Measurements from ENCODE around the gene SHROOM2. TPM values are rescaled to one million over a fixed set of nuclear protein-coding genes. Genes with fewer than 3 reads are reported as not detected.

SHROOM2 gene
- total and polyA plus RNA-seq, 7 donors, result 0.71 to 3.0 (median 1.8) TPM

DNA sequence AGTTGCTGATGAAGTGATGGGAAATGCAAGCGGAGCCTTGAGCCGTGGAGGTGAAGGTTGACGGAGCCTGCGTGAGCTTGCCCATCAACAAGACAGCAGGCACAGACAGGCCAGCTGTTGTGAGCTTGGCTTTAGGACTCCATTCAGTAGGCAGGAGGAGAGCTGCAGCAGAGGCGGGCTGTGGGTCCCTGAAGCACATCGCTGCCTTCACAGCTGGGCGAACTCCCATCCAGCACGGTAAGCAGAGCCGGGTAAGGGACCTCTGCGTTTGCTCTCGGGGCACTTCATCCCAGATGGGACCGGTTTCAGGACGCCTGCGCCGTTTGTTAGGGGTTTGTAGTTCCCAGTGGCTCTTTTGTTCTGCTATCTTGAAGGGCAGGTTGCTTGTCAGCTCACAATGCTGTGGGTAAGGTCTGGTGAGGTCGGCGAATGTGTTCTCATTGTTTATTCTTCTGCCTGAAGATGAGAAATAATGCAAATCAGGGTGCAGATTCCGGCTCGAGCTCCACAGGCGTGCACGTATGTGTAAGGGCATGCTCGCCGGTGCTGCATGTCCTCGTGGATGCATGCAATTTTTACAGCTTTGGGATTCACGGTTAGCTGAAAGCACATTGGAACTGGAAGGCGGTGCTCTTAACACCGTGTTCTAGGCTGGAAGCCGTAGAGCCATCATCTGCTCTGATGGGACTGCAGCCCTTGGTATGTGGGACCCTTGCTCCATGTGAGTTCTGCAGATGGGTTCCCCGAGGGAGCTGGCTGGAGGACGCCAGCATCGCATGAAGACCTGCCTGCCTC is 126.3 kb downstream of the SHROOM2 start:
- intact Hi-C loops (cut with DNase I), result no loop called here
- Histone ChIP-seq H3K27ac (no peak overlapping the region), H3K4me3 (peak overlapping the region in 2 of 4 donors; percentile 13 to 17), H3K4me1 (no peaks in the 10 kb centered on the region), H3K36me3 (no peaks in the 10 kb centered on the region), H3K9me3 (no peaks in the 10 kb centered on the region), H3K27me3 (no peaks in the 10 kb centered on the region)
- no peak for TF ChIP-seq POLR2AphosphoS5 (IDR thresholded peaks at IDR 0.05)
- no peak for TF ChIP-seq EP300 (IDR thresholded peaks at IDR 0.05)
- TF ChIP-seq POLR2A (IDR thresholded peaks at IDR 0.05), result no peak
- TF ChIP-seq, protein P1, sequence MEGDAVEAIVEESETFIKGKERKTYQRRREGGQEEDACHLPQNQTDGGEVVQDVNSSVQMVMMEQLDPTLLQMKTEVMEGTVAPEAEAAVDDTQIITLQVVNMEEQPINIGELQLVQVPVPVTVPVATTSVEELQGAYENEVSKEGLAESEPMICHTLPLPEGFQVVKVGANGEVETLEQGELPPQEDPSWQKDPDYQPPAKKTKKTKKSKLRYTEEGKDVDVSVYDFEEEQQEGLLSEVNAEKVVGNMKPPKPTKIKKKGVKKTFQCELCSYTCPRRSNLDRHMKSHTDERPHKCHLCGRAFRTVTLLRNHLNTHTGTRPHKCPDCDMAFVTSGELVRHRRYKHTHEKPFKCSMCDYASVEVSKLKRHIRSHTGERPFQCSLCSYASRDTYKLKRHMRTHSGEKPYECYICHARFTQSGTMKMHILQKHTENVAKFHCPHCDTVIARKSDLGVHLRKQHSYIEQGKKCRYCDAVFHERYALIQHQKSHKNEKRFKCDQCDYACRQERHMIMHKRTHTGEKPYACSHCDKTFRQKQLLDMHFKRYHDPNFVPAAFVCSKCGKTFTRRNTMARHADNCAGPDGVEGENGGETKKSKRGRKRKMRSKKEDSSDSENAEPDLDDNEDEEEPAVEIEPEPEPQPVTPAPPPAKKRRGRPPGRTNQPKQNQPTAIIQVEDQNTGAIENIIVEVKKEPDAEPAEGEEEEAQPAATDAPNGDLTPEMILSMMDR (IDR thresholded peaks at IDR 0.05), result no peak
- WGBS, 2 donors, result 59 to 84% methylated on average over 31 of the region's 31 CpGs
- no peak for DNase-seq

DNA sequence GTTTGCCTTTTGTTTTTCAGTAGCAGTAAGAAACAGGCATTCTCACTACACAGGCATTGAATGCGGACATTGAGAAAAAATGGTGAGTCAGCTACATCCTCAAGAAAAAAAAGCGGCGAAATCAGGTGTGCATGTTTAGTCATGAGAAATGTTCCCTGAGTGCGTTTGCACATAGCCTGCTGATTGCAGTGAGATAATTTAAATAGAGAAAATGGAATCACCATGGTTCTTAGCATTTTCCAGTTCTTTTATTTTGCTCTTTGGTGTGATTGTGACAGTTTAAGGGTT is 126.9 kb downstream of the SHROOM2 start:
- no peaks in the 10 kb centered on the region for H3K36me3 ChIP-seq
- no peak overlapping the region for H3K4me3 ChIP-seq
- no peaks in the 10 kb centered on the region for H3K27me3 ChIP-seq
- no peaks in the 10 kb centered on the region for H3K4me1 ChIP-seq
- no peak for DNase-seq
- 93 to 94% methylated on average over 4 of the region's 4 CpGs for WGBS, 2 donors
- no peak overlapping the region for H3K27ac ChIP-seq
- TF ChIP-seq POLR2AphosphoS5 (IDR thresholded peaks at IDR 0.05) (no peak), EP300 (IDR thresholded peaks at IDR 0.05) (no peak), POLR2A (IDR thresholded peaks at IDR 0.05) (no peak)
- TF ChIP-seq, protein P1 (IDR thresholded peaks at IDR 0.05), result no peak
- no peaks in the 10 kb centered on the region for H3K9me3 ChIP-seq
- intact Hi-C loops (cut with DNase I), result no loop called here

DNA sequence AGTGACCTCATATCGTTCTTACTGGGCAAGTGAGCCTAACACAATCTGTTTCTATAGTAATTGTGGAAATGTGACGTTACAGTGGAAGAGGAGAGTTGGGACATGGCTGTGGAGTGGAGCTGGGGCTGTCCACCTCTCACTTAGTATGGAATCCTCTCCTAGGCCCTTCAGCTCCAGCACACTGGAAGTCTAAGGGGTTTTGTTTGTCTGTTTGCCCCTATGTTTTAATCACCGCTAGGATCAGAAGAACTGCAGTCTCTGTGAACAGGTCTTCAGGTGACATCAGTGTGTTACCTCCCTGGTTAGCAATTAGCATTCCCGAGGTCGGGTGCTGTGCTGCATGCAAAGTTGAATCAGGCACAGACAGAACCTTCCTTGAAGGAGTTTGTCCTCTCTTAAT is 131.6 kb downstream of the SHROOM2 start:
- H3K9me3 ChIP-seq, result no peaks in the 10 kb centered on the region
- H3K4me3 ChIP-seq, result no peak overlapping the region
- TF ChIP-seq POLR2A (IDR thresholded peaks at IDR 0.05), result no peak
- TF ChIP-seq, protein P1 (IDR thresholded peaks at IDR 0.05), result no peak
- TF ChIP-seq EP300 (IDR thresholded peaks at IDR 0.05), result no peak
- TF ChIP-seq POLR2AphosphoS5 (IDR thresholded peaks at IDR 0.05), result no peak
- 80 to 88% methylated on average over 5 of the region's 5 CpGs for WGBS, 2 donors
- DNase-seq, result no peak
- no peaks in the 10 kb centered on the region for H3K36me3 ChIP-seq
- H3K27me3 ChIP-seq, result no peaks in the 10 kb centered on the region
- H3K4me1 ChIP-seq, result no peaks in the 10 kb centered on the region
- intact Hi-C loops (cut with DNase I), result no loop called here
- no peak overlapping the region for H3K27ac ChIP-seq

DNA sequence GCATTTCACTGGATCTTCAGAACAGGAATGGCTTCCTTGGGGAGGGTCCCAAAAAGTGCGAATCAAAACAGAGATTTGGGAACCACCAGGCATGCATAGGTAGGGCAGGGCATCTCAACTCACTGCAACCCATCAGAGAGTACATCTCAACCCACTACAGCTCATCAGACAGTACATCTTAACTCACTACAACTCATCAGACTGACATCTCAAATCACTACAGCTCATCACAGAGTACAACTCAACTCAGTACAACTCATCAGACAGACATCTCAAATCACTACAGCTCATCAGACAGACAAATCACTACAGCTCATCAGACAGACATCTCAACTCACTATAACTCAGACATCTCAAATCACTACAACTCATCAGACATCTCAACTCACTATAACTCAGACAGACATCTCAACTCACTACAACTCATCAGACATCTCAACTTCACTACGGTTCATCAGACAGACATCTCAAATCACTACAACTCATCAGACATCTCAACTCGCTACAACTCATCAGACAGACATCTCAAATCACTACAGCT is 133.5 kb downstream of the SHROOM2 start:
- intact Hi-C loops (cut with DNase I), result no loop called here
- no peak for DNase-seq
- Histone ChIP-seq H3K27me3 (no peaks in the 10 kb centered on the region), H3K9me3 (no peaks in the 10 kb centered on the region), H3K36me3 (no peaks in the 10 kb centered on the region), H3K4me3 (no peak overlapping the region), H3K27ac (no peak overlapping the region), H3K4me1 (peaks cover 0 to 4% (median 0%) of the 10 kb centered on the region in 4 donors)
- WGBS, 2 donors, result 89 to 91% methylated on average over 3 of the region's 3 CpGs
- no peak for TF ChIP-seq POLR2A (IDR thresholded peaks at IDR 0.05)
- TF ChIP-seq, protein P1 (IDR thresholded peaks at IDR 0.05), result no peak
- TF ChIP-seq POLR2AphosphoS5 (IDR thresholded peaks at IDR 0.05), result no peak
- TF ChIP-seq EP300 (IDR thresholded peaks at IDR 0.05), result no peak
